ENCODE results near the gene CDYL2.

DNA sequence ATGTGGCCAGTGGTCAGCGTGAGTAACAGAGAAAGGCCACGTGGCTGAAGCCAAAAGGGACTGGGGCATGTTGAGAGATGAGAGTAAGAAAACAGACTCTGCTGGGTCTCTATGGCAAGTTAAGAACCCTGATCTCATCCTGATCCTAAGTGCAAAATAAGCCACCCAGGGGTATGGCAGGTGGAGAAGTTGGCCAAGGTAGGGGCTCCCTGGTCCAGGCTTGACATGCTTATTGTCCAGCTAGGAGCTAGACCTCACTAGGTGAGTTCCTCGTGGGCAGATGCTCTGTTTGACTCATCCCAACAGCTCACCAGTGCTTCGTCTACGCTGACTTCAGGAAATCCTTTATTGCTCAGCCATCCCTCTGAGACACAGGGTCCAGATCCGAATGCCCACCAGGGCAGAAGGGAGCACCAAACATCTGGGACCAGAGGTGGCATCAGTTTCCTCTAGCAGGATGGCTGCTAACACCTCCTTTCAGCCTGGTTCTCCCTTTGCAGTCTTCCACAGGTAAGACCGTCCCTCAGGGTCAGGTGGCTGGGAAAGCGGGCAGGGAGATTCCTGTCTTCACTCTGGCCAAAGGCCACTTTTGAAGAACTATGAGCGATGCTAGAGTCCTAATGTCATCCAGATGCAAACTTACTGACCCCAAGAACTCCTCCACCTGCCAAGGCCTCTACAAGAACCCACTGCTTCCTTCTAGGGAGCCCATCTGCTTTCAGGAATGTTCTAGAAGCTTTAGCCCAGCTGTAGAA lies 99.5 kb downstream of the CDYL2 start:
- TF ChIP-seq, protein P1, sequence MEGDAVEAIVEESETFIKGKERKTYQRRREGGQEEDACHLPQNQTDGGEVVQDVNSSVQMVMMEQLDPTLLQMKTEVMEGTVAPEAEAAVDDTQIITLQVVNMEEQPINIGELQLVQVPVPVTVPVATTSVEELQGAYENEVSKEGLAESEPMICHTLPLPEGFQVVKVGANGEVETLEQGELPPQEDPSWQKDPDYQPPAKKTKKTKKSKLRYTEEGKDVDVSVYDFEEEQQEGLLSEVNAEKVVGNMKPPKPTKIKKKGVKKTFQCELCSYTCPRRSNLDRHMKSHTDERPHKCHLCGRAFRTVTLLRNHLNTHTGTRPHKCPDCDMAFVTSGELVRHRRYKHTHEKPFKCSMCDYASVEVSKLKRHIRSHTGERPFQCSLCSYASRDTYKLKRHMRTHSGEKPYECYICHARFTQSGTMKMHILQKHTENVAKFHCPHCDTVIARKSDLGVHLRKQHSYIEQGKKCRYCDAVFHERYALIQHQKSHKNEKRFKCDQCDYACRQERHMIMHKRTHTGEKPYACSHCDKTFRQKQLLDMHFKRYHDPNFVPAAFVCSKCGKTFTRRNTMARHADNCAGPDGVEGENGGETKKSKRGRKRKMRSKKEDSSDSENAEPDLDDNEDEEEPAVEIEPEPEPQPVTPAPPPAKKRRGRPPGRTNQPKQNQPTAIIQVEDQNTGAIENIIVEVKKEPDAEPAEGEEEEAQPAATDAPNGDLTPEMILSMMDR (conservative IDR thresholded peaks at IDR 0.05): no peak
- no peak for TF ChIP-seq ZFX (IDR thresholded peaks at IDR 0.05)

All from C4-2B (cell line).